GM19023 (cell line): ENCODE measurements around the gene BEST1.
"Not testable (repeated sequence)": the region's sequence is repeated elsewhere in the genome, so short reads cannot be mapped to it uniquely, and the experiment has no call there.

ENCODE experiments used
- ATAC-seq: cut with Tn5 transposase; IDR thresholded peaks from one replicate; pipeline ENCODE4 v1.9.1; 2021; ENCODE audit warnings: mild to moderate bottlenecking, moderate library complexity; ENCODE audit not compliant: unreplicated experiment

The BEST1 gene

GRCh38 chr11:61947486-61948210 lies 2.5 kb upstream of the BEST1 start:
- no peak for ATAC-seq

GRCh38 chr11:61948505-61948904 lies 1.6 kb upstream of the BEST1 start:
- no peak for ATAC-seq

GRCh38 chr11:61949169-61950034 lies 749 bp upstream of the BEST1 start:
- ATAC-seq: no peak

GRCh38 chr11:61951484-61952135 lies 1.5 kb downstream of the BEST1 start:
- no peak for ATAC-seq

- ATAC-seq: no peak
These were observed 2.7 kb downstream of the BEST1 start for GRCh38 chr11:61952882-61953281.

- ATAC-seq: not testable (repeated sequence)
These were observed 3.5 kb downstream of the BEST1 start for GRCh38 chr11:61953632-61954031.

- ATAC-seq: no peak
These were observed 4.1 kb downstream of the BEST1 start for GRCh38 chr11:61954106-61954850.

- no peak for ATAC-seq
These were observed 4.8 kb downstream of the BEST1 start for GRCh38 chr11:61954851-61955421.

GRCh38 chr11:61955422-61956135 lies 5.4 kb downstream of the BEST1 start:
- ATAC-seq: no peak

GRCh38 chr11:61956191-61957020 lies 6.3 kb downstream of the BEST1 start:
- ATAC-seq: no peak

- ATAC-seq: no peak
These were observed 7.0 kb downstream of the BEST1 start for GRCh38 chr11:61957021-61957770.

- ATAC-seq: no peak
These were observed 8.4 kb downstream of the BEST1 start for GRCh38 chr11:61958590-61958989.

- ATAC-seq: no peak
These were observed 9.0 kb downstream of the BEST1 start for GRCh38 chr11:61959114-61959513.

GRCh38 chr11:61959678-61960077 lies 9.5 kb downstream of the BEST1 start:
- no peak for ATAC-seq

GRCh38 chr11:61960532-61960931 lies 10.4 kb downstream of the BEST1 start:
- ATAC-seq: no peak

GRCh38 chr11:61961570-61962212 lies 11.5 kb downstream of the BEST1 start:
- ATAC-seq: no peak

GRCh38 chr11:61962213-61963015 lies 12.3 kb downstream of the BEST1 start:
- no peak for ATAC-seq
